Chondrocyte (in vitro differentiated cells): ENCODE measurements around the gene CD34. TPM values are rescaled to one million over a fixed set of nuclear protein-coding genes. Genes with fewer than 3 reads are reported as not detected.

Experiments used
- DNase-seq: peaks from one replicate; pipeline ENCODE4 v3.0.0; 2021; ENCODE audit warnings: mixed read lengths, low spot score
- H3K27ac Mint-ChIP-seq: one replicate; pipeline ENCODE4 v1.8.0; 2021; ENCODE audit warnings: mild to moderate bottlenecking, moderate library complexity, mixed read lengths; ENCODE audit not compliant: unreplicated experiment
- H3K27me3 Mint-ChIP-seq: 2 replicates; pipeline ENCODE4 v1.8.0; 2021; ENCODE audit warnings: low read depth, mixed read lengths
- H3K36me3 Mint-ChIP-seq: 2 replicates; pipeline ENCODE4 v1.8.0; 2021; ENCODE audit warnings: low read depth, mixed read lengths
- H3K4me1 Mint-ChIP-seq: 2 replicates; pipeline ENCODE4 v1.8.0; 2021; ENCODE audit warnings: low read depth, mild to moderate bottlenecking, mixed read lengths
- H3K4me3 Mint-ChIP-seq: one replicate; pipeline ENCODE4 v1.8.0; 2021; ENCODE audit warnings: mild to moderate bottlenecking, moderate library complexity, mixed read lengths; ENCODE audit not compliant: unreplicated experiment
- H3K9me3 Mint-ChIP-seq: 2 replicates; pipeline ENCODE4 v1.8.0; 2021; ENCODE audit warnings: low read depth, mixed read lengths
- total RNA-seq: library from RNA; stranded (reverse); gene quantifications from 3 replicates; pipeline ENCODE4 v1.2.1, GENCODE V29; 2021
- TF ChIP-seq, protein P1 (sequence below): fragments of 200-600 bp; sonication (generic); IDR thresholded peaks from 2 replicates; pipeline ENCODE4 v1.5.0; 2021; ENCODE audit warnings: antibody characterized with exemption, mild to moderate bottlenecking, moderate library complexity

Gene CD34
- total RNA-seq, 1 donor from 2014 or later = 0.12 TPM

DNA sequence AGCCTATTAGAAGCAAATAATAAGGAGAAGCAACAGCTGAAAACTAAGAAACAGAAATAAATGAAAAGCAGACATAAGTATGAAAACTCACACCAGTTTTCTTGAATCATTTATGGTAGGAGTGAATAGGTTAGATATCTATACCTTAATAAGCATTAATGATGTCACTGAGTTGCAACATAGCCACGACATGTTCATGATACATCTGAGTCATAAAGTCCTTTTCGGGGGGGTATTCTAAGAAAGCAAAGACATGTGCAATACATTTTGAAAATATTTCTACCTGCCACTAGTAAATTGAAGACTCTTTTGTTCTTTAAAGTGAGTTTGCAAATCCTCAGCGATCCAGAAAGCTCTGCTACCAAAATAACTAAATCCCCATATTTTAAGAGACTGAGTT lies 7.2 kb downstream of the CD34 start:
- H3K36me3 Mint-ChIP-seq = no peaks in the 10 kb centered on the region
- H3K27ac Mint-ChIP-seq = no peak overlapping the region
- H3K4me1 Mint-ChIP-seq = no peaks in the 10 kb centered on the region
- no peaks in the 10 kb centered on the region for H3K9me3 Mint-ChIP-seq
- TF ChIP-seq, protein P1, sequence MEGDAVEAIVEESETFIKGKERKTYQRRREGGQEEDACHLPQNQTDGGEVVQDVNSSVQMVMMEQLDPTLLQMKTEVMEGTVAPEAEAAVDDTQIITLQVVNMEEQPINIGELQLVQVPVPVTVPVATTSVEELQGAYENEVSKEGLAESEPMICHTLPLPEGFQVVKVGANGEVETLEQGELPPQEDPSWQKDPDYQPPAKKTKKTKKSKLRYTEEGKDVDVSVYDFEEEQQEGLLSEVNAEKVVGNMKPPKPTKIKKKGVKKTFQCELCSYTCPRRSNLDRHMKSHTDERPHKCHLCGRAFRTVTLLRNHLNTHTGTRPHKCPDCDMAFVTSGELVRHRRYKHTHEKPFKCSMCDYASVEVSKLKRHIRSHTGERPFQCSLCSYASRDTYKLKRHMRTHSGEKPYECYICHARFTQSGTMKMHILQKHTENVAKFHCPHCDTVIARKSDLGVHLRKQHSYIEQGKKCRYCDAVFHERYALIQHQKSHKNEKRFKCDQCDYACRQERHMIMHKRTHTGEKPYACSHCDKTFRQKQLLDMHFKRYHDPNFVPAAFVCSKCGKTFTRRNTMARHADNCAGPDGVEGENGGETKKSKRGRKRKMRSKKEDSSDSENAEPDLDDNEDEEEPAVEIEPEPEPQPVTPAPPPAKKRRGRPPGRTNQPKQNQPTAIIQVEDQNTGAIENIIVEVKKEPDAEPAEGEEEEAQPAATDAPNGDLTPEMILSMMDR = no peak
- no peaks in the 10 kb centered on the region for H3K27me3 Mint-ChIP-seq
- no peak overlapping the region for H3K4me3 Mint-ChIP-seq
- DNase-seq = no peak

DNA sequence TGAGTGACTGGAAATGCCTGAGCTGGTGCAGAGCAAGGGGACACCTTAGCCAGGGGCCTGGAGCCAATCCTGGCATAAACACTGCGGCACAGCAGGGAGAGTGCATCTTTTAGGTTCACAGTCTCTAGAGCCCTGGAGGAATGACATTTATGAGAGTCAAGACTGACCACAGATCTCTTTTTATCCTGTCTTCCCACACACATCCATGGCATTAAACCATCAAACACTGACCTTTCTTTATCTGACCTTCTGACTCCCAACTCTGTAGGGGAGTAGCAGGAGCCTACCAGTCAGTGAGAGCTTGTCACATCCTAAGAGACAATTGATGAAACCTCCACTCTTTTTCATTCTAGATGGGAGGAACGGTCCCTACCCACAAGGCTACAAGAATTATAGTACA lies 7.9 kb downstream of the CD34 start:
- Mint-ChIP-seq H3K27me3 (no peaks in the 10 kb centered on the region), H3K27ac (no peak overlapping the region), H3K4me3 (no peak overlapping the region), H3K9me3 (no peaks in the 10 kb centered on the region), H3K4me1 (no peaks in the 10 kb centered on the region), H3K36me3 (no peaks in the 10 kb centered on the region)
- TF ChIP-seq, protein P1 = no peak
- DNase-seq = no peak

- Mint-ChIP-seq H3K36me3 (no peaks in the 10 kb centered on the region), H3K27me3 (no peaks in the 10 kb centered on the region), H3K27ac (no peak overlapping the region), H3K4me1 (no peaks in the 10 kb centered on the region), H3K9me3 (no peaks in the 10 kb centered on the region), H3K4me3 (no peak overlapping the region)
- TF ChIP-seq, protein P1 = no peak
- no peak for DNase-seq
Measured at GRCh38 chr1:207902566-207902965, 8.4 kb downstream of the CD34 start.

DNA sequence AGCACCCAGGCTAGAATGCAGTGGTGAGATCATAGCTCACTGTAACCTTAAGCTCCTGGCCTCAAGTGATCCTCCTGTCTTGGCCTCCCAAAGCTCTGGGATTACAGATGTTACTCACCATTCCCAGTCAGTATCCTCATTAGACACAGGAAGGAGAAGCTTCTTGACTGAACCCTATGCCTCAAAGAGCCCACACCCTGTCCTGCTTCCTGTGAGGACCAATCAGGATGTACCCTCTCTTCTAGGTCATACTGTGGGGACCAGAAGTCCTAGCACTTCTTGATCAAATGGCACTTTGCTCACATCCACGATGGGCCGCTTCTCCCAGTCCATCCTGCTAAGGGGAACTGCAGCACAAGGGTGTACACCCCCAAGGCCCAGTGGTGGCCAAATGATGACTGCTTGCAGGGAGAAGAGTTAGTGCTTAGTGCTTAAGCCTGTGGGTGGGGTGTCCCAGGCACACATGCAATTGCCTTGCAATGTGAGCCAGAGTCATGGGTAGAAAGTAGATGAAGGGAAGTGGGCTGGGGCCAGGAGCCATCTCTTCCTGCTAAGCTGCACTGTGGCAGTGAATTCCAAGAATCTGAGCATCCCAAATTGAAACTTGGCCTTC lies 9.8 kb downstream of the CD34 start:
- H3K4me1 Mint-ChIP-seq = no peaks in the 10 kb centered on the region
- H3K36me3 Mint-ChIP-seq = no peaks in the 10 kb centered on the region
- H3K4me3 Mint-ChIP-seq = no peak overlapping the region
- no peak for DNase-seq
- H3K27ac Mint-ChIP-seq = no peak overlapping the region
- no peaks in the 10 kb centered on the region for H3K9me3 Mint-ChIP-seq
- TF ChIP-seq, protein P1 = no peak
- no peaks in the 10 kb centered on the region for H3K27me3 Mint-ChIP-seq

DNA sequence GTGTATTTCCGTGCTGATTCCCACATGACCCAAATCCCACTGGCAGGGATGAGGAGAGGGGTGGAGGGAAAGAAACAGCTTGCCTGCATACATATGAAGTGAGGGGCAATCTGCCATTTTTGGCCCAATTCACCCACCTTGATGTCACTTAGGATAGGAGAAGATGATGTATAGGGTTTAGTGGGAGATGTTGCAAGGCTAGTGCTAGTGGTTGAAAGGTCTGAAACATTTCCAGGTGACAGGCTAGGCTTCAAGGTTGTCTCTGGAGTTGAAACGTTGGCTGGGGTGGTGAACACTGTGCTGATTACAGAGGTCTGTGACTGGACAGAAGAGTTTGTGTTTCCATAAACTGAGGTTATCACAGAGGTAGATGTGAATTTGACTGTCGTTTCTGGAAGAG lies 12.1 kb downstream of the CD34 start:
- TF ChIP-seq, protein P1 = no peak
- no peaks in the 10 kb centered on the region for H3K9me3 Mint-ChIP-seq
- H3K27me3 Mint-ChIP-seq = no peaks in the 10 kb centered on the region
- DNase-seq = no peak
- no peaks in the 10 kb centered on the region for H3K36me3 Mint-ChIP-seq
- no peak overlapping the region for H3K27ac Mint-ChIP-seq
- no peak overlapping the region for H3K4me3 Mint-ChIP-seq
- no peaks in the 10 kb centered on the region for H3K4me1 Mint-ChIP-seq
